Fibroblast of mammary gland (primary cell): ENCODE results near the gene SCRN1.
A peak's percentile ranks its signal among the peaks of the same experiment; 100 is the strongest.

Source experiments
- DNase-seq: peaks from one replicate; pipeline ENCODE4 v3.0.0-alpha.2; 2010; ENCODE audit warnings: low read depth
- H3K4me3 ChIP-seq: 2 replicates; pipeline ENCODE4 v1.5.1; 2011; ENCODE audit warnings: low read depth, mild to moderate bottlenecking, low read length, moderate library complexity; ENCODE audit not compliant: control insufficient read depth
- CTCF ChIP-seq: conservative IDR thresholded peaks from 2 replicates; pipeline ENCODE4 v1.5.1; 2011; ENCODE audit warnings: low read depth, low read length, inconsistent platforms; ENCODE audit not compliant: control insufficient read depth, insufficient read depth

Gene SCRN1

GRCh38 chr7:29937132-29937531 lies 52.5 kb downstream of the SCRN1 start:
- no peak for DNase-seq
- no peak for TF ChIP-seq CTCF

DNA sequence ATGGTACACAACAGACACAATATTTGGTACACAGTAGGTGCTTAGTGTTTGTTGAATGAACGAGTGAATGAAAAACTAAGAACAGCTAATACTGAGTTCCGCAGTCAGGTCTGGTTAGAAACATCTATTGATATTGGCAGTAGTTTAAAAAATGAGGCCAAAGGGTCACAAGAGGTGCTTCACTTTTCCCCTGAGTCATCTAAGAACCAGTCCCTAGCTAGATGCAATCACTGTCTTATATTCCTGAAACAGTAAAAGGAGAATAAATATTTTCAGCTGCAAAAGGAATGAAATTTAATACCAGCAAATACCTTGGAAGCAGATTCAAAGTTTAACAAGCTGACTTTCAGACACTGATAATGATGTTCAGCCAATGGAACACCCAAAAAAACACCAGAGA lies 54.5 kb downstream of the SCRN1 start:
- TF ChIP-seq CTCF, result no peak
- DNase-seq, result peak; percentile 42
- H3K4me3 ChIP-seq, result no peak overlapping the region

More at GRCh38 chr7:29937132-29937531, 52.5 kb downstream of the SCRN1 start:
- no peak overlapping the region for H3K4me3 ChIP-seq

DNA sequence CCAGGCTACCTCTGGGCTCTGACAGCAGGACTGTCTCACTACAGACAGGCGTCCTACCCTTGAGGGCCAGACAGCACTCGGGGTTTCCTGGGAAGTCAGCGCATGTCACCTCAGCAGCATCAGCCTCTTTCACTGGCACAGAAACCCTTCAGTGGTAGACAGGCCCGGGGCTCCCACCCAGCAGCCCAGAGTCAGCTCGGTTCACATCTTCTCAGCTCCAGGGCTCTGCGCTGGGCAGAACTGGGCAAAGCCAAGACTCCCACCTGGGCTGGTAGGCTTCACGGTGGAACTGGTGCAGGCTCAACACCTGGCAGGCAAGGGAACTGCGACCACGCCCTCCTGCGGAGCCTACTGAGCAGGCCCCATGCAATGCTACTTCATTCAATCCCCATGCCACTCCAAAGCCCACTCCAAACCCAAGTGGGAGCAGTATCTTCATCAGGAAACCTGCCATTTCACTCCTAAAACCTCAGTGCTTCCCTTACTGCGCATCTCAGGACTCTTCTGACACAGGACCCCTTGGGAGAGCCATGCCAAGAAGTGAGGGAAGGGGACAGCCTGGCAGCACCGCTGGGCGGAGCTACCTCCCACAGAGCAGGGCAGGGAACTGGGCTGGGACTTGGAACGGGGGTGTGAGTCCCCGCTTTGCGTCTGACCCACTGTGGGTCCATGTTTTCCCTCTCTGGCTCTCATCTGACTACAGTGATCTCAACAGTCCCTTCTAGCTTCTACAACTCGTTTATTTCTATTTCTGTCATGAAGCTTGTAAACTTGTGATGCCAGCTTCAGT lies 60.4 kb downstream of the SCRN1 start:
- no peak overlapping the region for H3K4me3 ChIP-seq
- no peak for DNase-seq
- TF ChIP-seq CTCF, result no peak

DNA sequence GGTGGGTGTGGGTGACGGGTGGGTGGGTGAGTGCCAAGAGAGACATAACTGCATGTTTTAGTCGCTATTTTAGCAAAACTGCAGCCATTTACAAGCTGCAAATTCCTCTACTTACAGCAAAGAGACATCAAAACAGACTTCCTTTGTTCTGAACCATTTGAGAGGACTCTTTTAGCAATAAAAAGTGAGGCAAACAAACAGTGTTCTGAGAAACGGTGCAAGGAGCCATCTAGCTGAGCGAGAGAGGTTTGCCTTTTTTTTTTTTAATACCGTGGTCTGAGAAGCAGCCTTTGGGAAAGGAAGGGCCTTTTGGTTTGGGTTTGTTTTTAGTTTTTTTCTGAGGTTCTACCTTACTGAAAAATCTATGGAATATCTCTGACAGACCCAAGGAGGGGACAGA lies 62.9 kb downstream of the SCRN1 start:
- no peak for DNase-seq
- no peak overlapping the region for H3K4me3 ChIP-seq
- no peak for TF ChIP-seq CTCF

GRCh38 chr7:29926216-29926615 lies 63.4 kb downstream of the SCRN1 start:
- no peak for TF ChIP-seq CTCF
- DNase-seq, result no peak
- H3K4me3 ChIP-seq, result no peak overlapping the region

DNA sequence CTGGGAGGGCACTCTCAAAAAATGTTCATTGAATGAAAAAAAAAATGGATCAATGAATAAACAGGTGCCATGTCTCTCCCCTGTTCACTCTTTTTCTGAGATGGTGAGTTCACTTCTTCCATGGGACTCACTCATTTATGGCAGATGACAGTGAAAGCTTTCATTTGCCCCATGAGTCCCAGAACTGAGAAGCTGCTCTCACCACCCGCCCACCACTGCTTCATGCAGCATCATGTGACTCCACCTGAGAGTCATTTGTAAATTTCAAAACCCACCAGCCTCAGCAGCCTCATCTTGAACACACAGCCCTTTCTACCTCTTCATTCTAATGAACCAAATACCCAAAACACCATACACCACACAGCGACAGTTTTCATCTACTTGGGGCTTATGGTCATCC lies 64.9 kb downstream of the SCRN1 start:
- no peak for TF ChIP-seq CTCF
- no peak overlapping the region for H3K4me3 ChIP-seq
- DNase-seq, result no peak

DNA sequence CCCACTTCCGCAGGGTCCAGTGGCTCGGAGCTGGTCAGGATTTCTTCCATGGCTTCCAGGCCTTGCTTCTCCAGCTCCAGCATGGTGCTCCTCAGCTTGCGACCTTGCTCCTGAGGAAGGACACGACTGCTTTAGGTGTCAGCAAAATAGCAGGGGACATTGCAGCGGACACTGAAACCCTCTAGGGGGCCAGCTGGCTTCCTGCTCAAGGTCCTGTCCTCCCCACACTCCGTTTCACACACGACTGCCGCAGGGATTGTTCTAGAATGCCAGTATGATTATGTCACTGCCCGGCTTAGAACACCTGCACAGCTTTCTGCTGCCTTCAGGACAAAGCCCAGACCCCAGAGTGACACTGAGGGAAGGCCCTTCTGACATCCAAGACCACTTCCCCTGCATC lies 65.6 kb downstream of the SCRN1 start:
- DNase-seq, result no peak
- H3K4me3 ChIP-seq, result no peak overlapping the region
- TF ChIP-seq CTCF, result no peak
